ENCODE measurements around the gene ACTR1A. TPM values are rescaled to one million over a fixed set of nuclear protein-coding genes. Genes with fewer than 3 reads are reported as not detected.

The ACTR1A gene
- total RNA-seq, 4 donors from 2014 or later, result 212 to 261 (median 252) TPM

DNA sequence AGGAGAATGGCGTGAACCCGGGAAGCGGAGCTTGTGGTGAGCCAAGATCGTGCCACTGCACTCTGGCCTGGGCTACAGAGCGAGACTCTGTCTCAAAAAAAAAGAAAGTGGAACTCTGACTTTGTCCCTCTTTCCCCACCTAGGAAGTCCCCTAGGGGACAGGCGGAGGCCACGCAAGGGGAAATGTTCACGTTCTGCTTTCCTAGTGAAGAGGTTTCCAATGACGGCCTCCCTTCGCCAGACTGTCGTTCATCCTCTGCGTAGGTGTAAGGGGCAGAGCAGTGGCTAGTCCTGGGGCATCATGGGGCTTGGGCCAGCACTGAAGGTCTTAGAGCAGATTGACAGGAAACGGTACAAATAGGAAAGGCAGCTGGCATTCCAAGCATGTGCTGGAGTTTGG lies 31.8 kb upstream of the ACTR1A start:
- no peak for ATAC-seq
- Histone ChIP-seq H3K9me3 (no peaks in the 10 kb centered on the region), H3K36me3 (no peaks in the 10 kb centered on the region), H3K27me3 (no peaks in the 10 kb centered on the region), H3K27ac (no peak overlapping the region), H3K4me1 (peaks cover 0 to 4% of the 10 kb centered on the region in 2 donors), H3K4me3 (no peak overlapping the region)
- DNase-seq, result no peak
- intact Hi-C loops (cut with DNase I; ENCODE audit: low total_unique reads), result no loop called here
- TF ChIP-seq CTCF (IDR thresholded peaks at IDR 0.05 in 4 of 5, conservative IDR thresholded peaks at IDR 0.05 in 1 of 5) (no peak), POLR2A (IDR thresholded peaks at IDR 0.05) (no peak)
- in situ Hi-C loops (cut with MboI; ENCODE audit: low sequenced_read_pairs in 4 of 4), result no loop called here

- TF ChIP-seq POLR2A (IDR thresholded peaks at IDR 0.05), result no peak
- no peak for TF ChIP-seq CTCF (IDR thresholded peaks at IDR 0.05 in 4 of 5, conservative IDR thresholded peaks at IDR 0.05 in 1 of 5)
- no peaks in the 10 kb centered on the region for H3K4me1 ChIP-seq
- no peaks in the 10 kb centered on the region for H3K9me3 ChIP-seq
- in situ Hi-C loops (cut with MboI; ENCODE audit: low sequenced_read_pairs in 4 of 4), result no loop called here
- no peaks in the 10 kb centered on the region for H3K27me3 ChIP-seq
- ATAC-seq (no peak), DNase-seq (no peak)
- no peaks in the 10 kb centered on the region for H3K36me3 ChIP-seq
- no peak overlapping the region for H3K4me3 ChIP-seq
- H3K27ac ChIP-seq, result no peak overlapping the region
- intact Hi-C loops (cut with DNase I; ENCODE audit: low total_unique reads), result no loop called here
These were observed 25.0 kb upstream of the ACTR1A start for GRCh38 chr10:102527546-102527945.

DNA sequence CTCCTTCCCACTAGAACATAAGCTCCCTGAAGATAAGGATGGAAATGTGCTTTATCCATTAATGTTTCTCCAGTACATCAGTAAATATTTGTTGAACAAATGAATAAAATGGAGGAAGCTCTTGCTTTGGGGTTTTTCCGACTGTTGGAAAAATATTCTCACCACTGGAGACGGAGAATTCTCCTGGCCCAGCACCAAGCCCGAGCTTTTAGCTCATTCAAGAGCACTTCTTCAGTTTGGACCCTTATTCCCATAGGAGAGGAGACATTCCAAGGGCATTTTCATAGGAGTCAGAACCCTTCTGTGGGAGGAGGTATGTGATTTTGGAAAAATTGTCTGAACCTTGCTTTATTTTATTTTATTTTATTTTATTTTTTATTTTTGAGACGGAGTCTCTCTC lies 22.2 kb upstream of the ACTR1A start:
- H3K4me3 ChIP-seq, result no peak overlapping the region
- in situ Hi-C loops (cut with MboI; ENCODE audit: low sequenced_read_pairs in 4 of 4), result no loop called here
- no peaks in the 10 kb centered on the region for H3K27me3 ChIP-seq
- H3K36me3 ChIP-seq, result no peaks in the 10 kb centered on the region
- ATAC-seq, result no peak
- H3K4me1 ChIP-seq, result no peaks in the 10 kb centered on the region
- no peak overlapping the region for H3K27ac ChIP-seq
- H3K9me3 ChIP-seq, result no peaks in the 10 kb centered on the region
- no peak for TF ChIP-seq POLR2A (IDR thresholded peaks at IDR 0.05)
- no peak for TF ChIP-seq CTCF (IDR thresholded peaks at IDR 0.05 in 4 of 5, conservative IDR thresholded peaks at IDR 0.05 in 1 of 5)
- intact Hi-C loops (cut with DNase I; ENCODE audit: low total_unique reads), result no loop called here
- no peak for DNase-seq

DNA sequence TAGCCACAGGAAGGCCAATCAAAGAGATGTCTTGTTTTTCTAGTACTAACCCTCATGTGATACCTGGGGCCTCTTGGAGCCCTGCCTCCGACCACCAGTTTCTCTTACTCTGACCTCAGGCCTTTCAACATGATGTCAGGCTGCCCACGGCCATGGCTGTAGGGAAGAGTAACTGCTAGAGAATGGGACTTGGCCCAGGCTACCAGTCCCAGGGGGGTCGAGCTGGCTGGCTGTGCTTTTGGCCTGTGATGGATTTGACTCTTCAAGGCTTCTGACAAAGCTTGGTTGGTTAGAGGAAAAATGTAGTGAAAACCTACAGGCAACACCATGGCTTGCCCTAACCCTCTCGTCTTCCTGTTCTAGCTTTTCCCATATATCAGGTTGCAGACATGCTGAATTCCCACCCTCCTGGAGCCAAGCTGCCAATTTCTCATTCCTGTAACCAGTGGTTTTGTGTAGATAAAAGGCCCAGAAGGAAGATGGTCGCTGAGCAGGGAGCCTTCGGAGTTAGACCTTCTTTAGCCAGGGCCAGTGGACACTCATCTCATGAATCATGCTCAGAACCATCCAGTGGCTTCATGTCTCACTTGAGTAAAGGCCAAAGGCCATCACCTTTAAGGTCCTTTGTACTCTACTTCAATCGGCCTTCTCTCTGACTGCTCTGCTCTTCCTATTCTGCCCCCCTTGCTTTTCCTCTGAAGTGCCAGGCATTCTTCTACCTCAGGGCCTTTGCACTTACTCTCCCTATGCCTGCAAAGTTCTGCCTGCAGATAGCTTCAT lies 20.9 kb upstream of the ACTR1A start:
- H3K9me3 ChIP-seq, result no peaks in the 10 kb centered on the region
- DNase-seq (no peak), ATAC-seq (no peak)
- H3K27ac ChIP-seq, result no peak overlapping the region
- H3K27me3 ChIP-seq, result no peaks in the 10 kb centered on the region
- TF ChIP-seq POLR2A (IDR thresholded peaks at IDR 0.05) (no peak), CTCF (IDR thresholded peaks at IDR 0.05 in 4 of 5, conservative IDR thresholded peaks at IDR 0.05 in 1 of 5) (no peak)
- no peaks in the 10 kb centered on the region for H3K36me3 ChIP-seq
- in situ Hi-C loops (cut with MboI; ENCODE audit: low sequenced_read_pairs in 4 of 4) (no loop called here), intact Hi-C loops (cut with DNase I; ENCODE audit: low total_unique reads) (no loop called here)
- H3K4me3 ChIP-seq, result no peak overlapping the region
- no peaks in the 10 kb centered on the region for H3K4me1 ChIP-seq

DNA sequence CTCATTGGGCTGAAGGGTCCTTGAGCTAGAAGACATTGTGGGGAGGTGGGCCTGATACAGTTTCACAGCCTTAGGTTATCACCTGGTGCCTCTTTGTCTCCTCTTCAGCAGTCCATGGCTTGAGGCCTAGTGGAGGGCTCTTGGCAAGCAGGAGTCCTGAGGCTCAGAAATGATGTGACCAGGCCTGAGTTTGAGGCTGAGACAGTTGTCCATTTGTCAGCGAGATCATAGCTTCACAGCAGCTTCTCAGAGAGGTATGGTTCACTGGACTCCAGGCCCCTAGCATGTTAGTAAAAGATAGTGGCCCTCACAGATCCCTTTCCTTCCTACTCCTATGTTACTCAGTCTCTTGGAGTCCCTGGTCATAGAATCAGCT lies 20.4 kb upstream of the ACTR1A start:
- no peak for TF ChIP-seq POLR2A (IDR thresholded peaks at IDR 0.05)
- no peak for TF ChIP-seq CTCF (IDR thresholded peaks at IDR 0.05 in 4 of 5, conservative IDR thresholded peaks at IDR 0.05 in 1 of 5)
- no peak overlapping the region for H3K27ac ChIP-seq
- no peaks in the 10 kb centered on the region for H3K9me3 ChIP-seq
- H3K36me3 ChIP-seq, result no peaks in the 10 kb centered on the region
- no peak for DNase-seq
- H3K4me1 ChIP-seq, result no peaks in the 10 kb centered on the region
- H3K27me3 ChIP-seq, result no peaks in the 10 kb centered on the region
- no peak for ATAC-seq
- no peak overlapping the region for H3K4me3 ChIP-seq
- intact Hi-C loops (cut with DNase I; ENCODE audit: low total_unique reads) (no loop called here), in situ Hi-C loops (cut with MboI; ENCODE audit: low sequenced_read_pairs in 4 of 4) (no loop called here)
